ENCODE data around the gene EQTN. TPM values are rescaled to one million over a fixed set of nuclear protein-coding genes. Genes with fewer than 3 reads are reported as not detected.

The EQTN gene
- total RNA-seq, result under 1 TPM in 1 of 4 donors, not detected in 3; 0.97 TPM

- no peak for TF ChIP-seq CTCF (IDR thresholded peaks at IDR 0.05)
- TF ChIP-seq POLR2A (IDR thresholded peaks at IDR 0.05), result no peak
- no peak for TF ChIP-seq POLR2AphosphoS5 (IDR thresholded peaks at IDR 0.05)
- TF ChIP-seq EP300 (IDR thresholded peaks at IDR 0.05), result no peak
- no peaks in the 10 kb centered on the region for H3K27me3 ChIP-seq
- H3K4me3 ChIP-seq, result no peak within 1 kb of the TSS
- H3K27ac ChIP-seq, result no peak within 1 kb of the TSS
- no peaks in the 10 kb centered on the region for H3K9me3 ChIP-seq
- DNase-seq (ENCODE audit: low spot score in 2 of 2), result no peak
- WGBS, result 77% methylated on average over 7 of the region's 7 CpGs
- H3K4me1 ChIP-seq, result no peaks in the 10 kb centered on the region
- H3K36me3 ChIP-seq, result no peaks in the 10 kb centered on the region
Observed at GRCh38 chr9:27297050-27297449, at the start of gene EQTN. Gene EQTN (minus strand): TSS chr9:27297150. CDS start chr9:27297055, 95 bp downstream.

GRCh38 chr9:27344776-27345175, 47.8 kb upstream of the EQTN start:
- Histone ChIP-seq H3K4me1 (peaks cover 34% of the 10 kb centered on the region), H3K4me3 (no peak overlapping the region), H3K27ac (no peak overlapping the region), H3K9me3 (no peaks in the 10 kb centered on the region), H3K36me3 (no peaks in the 10 kb centered on the region), H3K27me3 (no peaks in the 10 kb centered on the region)
- WGBS, result 89% methylated on average over 7 of the region's 7 CpGs
- DNase-seq (ENCODE audit: low spot score in 2 of 2), result no peak
- TF ChIP-seq CTCF (IDR thresholded peaks at IDR 0.05) (no peak), POLR2A (IDR thresholded peaks at IDR 0.05) (no peak), POLR2AphosphoS5 (IDR thresholded peaks at IDR 0.05) (no peak), EP300 (IDR thresholded peaks at IDR 0.05) (no peak)

- DNase-seq (ENCODE audit: low spot score in 2 of 2), result no peak
- no peaks in the 10 kb centered on the region for H3K27me3 ChIP-seq
- TF ChIP-seq EP300 (IDR thresholded peaks at IDR 0.05) (no peak), CTCF (IDR thresholded peaks at IDR 0.05) (no peak), POLR2AphosphoS5 (IDR thresholded peaks at IDR 0.05) (no peak), POLR2A (IDR thresholded peaks at IDR 0.05) (no peak)
- WGBS, result 66% methylated on average over 9 of the region's 9 CpGs
- H3K36me3 ChIP-seq, result no peaks in the 10 kb centered on the region
- H3K27ac ChIP-seq, result peak overlapping the region; percentile 25
- no peak overlapping the region for H3K4me3 ChIP-seq
- peaks cover 53% of the 10 kb centered on the region for H3K4me1 ChIP-seq
- no peaks in the 10 kb centered on the region for H3K9me3 ChIP-seq
Observed at GRCh38 chr9:27341545-27342294, 44.8 kb upstream of the EQTN start.

- 69% methylated on average over 7 of the region's 7 CpGs for WGBS
- DNase-seq (ENCODE audit: low spot score in 2 of 2), result no peak
- H3K9me3 ChIP-seq, result no peaks in the 10 kb centered on the region
- H3K27me3 ChIP-seq, result no peaks in the 10 kb centered on the region
- H3K4me1 ChIP-seq, result peaks cover 53% of the 10 kb centered on the region
- H3K36me3 ChIP-seq, result no peaks in the 10 kb centered on the region
- H3K4me3 ChIP-seq, result no peak overlapping the region
- TF ChIP-seq POLR2A (IDR thresholded peaks at IDR 0.05), result no peak
- TF ChIP-seq CTCF (IDR thresholded peaks at IDR 0.05), result no peak
- peak overlapping the region; percentile 25 for H3K27ac ChIP-seq
Observed at GRCh38 chr9:27340961-27341511, 44.1 kb upstream of the EQTN start.

GRCh38 chr9:27340285-27340674, 43.3 kb upstream of the EQTN start:
- no peaks in the 10 kb centered on the region for H3K36me3 ChIP-seq
- H3K27ac ChIP-seq, result peak overlapping the region; percentile 25
- no peaks in the 10 kb centered on the region for H3K27me3 ChIP-seq
- no peak overlapping the region for H3K4me3 ChIP-seq
- DNase-seq (ENCODE audit: low spot score in 2 of 2), result no peak
- TF ChIP-seq POLR2A (IDR thresholded peaks at IDR 0.05), result no peak
- TF ChIP-seq CTCF (IDR thresholded peaks at IDR 0.05), result no peak
- TF ChIP-seq POLR2AphosphoS5 (IDR thresholded peaks at IDR 0.05), result no peak
- TF ChIP-seq EP300 (IDR thresholded peaks at IDR 0.05), result no peak
- no peaks in the 10 kb centered on the region for H3K9me3 ChIP-seq
- WGBS, result 53% methylated on average over 5 of the region's 5 CpGs
- peaks cover 53% of the 10 kb centered on the region for H3K4me1 ChIP-seq

All from suprapubic skin (tissue), 4 donors.